Fibroblast of villous mesenchyme (primary cell): Measurements from ENCODE around the gene PPP2R2B. TPM values are rescaled to one million over a fixed set of nuclear protein-coding genes. Genes with fewer than 3 reads are reported as not detected.

ENCODE experiments used
- DNase-seq: peaks from one replicate; pipeline ENCODE4 v3.0.0-alpha.2; 2010; ENCODE audit warnings: low read depth
- H3K4me3 ChIP-seq: 2 replicates; pipeline ENCODE4 v1.5.1; 2011; ENCODE audit warnings: low read depth, mild to moderate bottlenecking, low read length
- total RNA-seq: library from RNA; depleted of rRNA; stranded (reverse); fragments of >200 nt; gene quantifications from 2 replicates; pipeline ENCODE4 v1.2.3, GENCODE V29; 2012
- TF ChIP-seq, protein P1 (sequence below): IDR thresholded peaks from 2 replicates; pipeline ENCODE4 v1.5.1; 2012; ENCODE audit warnings: low read depth, mild to moderate bottlenecking, low read length; ENCODE audit not compliant: insufficient read depth

Gene PPP2R2B
- total RNA-seq, 1 donor = 2.2 TPM

DNA sequence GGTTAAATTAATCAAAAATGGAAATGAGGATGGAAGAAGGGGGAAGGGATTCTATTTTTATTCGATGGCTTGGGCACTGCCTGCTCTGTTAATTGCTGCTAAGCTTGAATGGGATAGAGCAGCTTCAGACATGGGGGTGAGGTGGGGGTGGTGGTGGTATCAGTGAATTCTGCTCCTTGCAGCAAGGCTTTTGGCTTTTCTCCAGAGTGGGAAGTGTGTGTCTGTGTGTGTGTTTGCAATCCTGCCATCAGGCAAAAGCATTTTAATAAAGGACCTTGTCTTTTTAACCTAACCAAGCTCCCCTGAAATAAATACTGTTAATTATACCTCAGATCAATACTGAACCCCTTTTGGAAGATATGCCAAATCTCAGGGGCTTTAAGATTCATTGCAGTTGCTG, 251.6 kb downstream of the PPP2R2B start:
- no peak overlapping the region for H3K4me3 ChIP-seq
- TF ChIP-seq, protein P1, sequence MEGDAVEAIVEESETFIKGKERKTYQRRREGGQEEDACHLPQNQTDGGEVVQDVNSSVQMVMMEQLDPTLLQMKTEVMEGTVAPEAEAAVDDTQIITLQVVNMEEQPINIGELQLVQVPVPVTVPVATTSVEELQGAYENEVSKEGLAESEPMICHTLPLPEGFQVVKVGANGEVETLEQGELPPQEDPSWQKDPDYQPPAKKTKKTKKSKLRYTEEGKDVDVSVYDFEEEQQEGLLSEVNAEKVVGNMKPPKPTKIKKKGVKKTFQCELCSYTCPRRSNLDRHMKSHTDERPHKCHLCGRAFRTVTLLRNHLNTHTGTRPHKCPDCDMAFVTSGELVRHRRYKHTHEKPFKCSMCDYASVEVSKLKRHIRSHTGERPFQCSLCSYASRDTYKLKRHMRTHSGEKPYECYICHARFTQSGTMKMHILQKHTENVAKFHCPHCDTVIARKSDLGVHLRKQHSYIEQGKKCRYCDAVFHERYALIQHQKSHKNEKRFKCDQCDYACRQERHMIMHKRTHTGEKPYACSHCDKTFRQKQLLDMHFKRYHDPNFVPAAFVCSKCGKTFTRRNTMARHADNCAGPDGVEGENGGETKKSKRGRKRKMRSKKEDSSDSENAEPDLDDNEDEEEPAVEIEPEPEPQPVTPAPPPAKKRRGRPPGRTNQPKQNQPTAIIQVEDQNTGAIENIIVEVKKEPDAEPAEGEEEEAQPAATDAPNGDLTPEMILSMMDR = no peak
- no peak for DNase-seq

DNA sequence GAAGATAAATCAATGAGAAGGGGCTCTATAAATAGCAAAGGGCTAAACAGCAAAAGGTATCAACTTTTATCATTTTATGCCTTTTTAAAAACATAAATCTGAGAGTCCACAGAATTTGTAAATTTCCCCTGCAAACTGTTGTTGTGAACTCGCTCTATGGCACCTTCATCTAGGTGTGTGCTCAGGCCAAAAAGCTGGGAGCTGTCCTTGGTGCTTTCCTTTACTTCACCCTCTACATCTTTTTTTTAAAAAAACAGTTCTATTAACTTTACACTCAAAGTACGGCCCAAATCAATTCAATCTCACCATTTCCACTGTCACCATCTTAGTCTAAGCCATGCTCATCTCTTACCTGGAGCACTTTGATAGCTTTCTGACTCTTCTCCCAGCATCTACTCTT, 254.4 kb downstream of the PPP2R2B start:
- TF ChIP-seq, protein P1 = no peak
- no peak for DNase-seq
- H3K4me3 ChIP-seq = no peak overlapping the region

DNA sequence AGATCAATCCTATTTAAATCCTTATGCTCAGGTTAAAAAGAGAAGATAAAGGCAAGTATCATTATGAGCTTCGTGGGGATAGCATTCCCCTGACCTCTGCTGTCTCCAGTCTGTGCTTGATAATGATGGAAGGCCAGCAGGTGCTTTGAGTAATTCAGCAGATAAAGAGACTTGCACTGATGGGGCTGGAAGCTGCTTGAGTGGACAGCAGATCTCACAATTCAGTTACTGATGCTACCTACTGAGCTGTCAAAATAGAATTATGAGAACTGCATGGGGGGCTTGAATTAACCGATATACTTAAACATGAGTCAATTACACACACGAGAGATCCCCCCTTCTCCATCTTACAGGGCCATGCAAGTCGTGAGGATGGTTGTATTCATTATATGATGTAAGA, 254.9 kb downstream of the PPP2R2B start:
- TF ChIP-seq, protein P1 = no peak
- no peak overlapping the region for H3K4me3 ChIP-seq
- DNase-seq = no peak

DNA sequence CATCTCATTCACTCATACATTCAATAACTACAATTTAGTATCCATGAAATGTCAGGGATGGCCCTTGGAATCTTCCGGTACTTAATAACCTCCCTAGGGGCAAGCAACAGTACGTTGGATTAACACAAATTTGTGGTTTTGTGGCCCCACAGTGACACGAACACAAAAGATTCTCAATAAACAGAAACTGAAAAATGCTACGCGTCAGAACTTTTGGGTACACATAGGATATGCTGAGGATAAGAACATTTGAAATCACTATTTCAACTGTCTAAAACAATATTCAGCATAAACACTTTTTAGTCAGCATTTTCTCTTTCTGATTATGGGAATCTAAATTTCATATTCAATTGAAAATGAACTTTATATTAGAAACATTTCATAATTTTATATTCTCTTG, 255.5 kb downstream of the PPP2R2B start:
- no peak for DNase-seq
- no peak overlapping the region for H3K4me3 ChIP-seq
- TF ChIP-seq, protein P1 = no peak

DNA sequence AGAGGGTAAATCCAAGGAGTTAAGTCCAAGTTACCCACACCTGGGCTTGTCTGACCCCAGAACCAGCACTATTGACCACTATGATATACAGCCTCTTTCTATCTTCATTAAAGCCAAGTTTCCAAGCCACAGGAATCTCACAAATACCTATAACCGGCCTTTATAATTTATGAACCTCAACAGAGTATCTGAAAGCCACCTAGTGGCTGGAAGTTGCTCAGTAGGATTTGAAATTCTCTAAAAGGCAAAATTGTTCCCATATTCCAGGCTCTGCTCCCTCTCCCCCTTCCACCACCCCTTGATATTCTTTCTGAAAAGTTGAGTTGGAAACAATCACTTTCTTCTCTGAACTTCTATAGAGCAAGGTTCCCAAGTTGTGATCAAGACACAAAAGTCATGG, 256.2 kb downstream of the PPP2R2B start:
- no peak for DNase-seq
- TF ChIP-seq, protein P1 = peak; percentile 38

DNA sequence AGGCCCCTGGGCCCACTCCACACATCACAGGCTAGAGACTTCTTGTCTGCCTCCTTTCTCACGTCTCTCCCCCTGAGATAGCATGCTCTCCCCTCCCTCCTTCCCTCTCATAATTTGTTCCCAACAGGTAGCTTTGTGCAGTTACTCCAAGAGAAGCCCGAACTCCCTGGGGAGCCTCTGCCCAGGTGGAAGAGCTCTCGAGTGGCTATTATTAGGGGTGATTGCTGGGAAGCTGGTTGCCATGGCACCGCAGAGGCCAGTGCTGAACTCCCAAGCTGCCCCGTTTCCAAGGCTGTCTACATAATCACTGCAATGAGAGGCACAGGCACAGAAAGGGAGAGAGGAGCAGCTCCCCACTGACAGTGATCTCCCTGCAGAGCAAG, 257.9 kb downstream of the PPP2R2B start:
- TF ChIP-seq, protein P1 = no peak
- H3K4me3 ChIP-seq = no peak overlapping the region
- DNase-seq = no peak

More for the DNA sequence above, 256.2 kb downstream of the PPP2R2B start:
- H3K4me3 ChIP-seq = no peak overlapping the region

DNA sequence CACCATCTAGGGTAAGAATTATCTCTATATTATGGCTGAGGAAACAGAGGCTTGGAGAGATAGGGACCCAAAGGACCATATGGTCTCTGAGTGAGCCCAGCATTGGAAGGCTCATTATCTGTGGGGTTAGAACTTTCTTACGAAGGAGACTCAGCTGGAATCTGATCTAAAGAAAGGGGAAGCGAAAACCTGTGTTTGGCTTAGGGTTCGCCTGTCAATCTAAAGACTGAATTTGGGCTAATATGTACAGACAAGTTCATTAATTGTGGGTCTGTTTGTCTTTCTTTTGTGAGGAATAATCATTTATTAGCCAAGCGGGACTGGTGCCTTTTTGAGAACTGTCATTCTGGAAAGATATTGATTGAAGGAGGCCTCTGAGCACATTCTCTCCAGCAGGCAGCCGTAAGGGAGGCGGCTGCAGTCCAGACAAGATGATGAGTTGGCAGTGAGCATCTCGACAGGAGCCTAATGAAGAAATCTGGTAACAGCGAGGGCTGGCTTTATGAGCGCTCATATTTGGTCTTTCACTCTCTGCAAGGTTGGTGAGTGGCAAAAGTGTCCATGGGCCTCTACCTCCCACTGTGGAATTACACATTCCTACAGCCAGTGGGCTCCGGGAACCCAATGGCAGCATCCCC, 258.4 kb downstream of the PPP2R2B start:
- no peak for DNase-seq
- H3K4me3 ChIP-seq = no peak overlapping the region
- TF ChIP-seq, protein P1 = no peak
